Keratinocyte (primary cell): Measurements from ENCODE around the gene MAP3K4. TPM values are rescaled to one million over a fixed set of nuclear protein-coding genes. Genes with fewer than 3 reads are reported as not detected.
"Not testable (repeated sequence)": the region's sequence is repeated elsewhere in the genome, so short reads cannot be mapped to it uniquely, and the experiment has no call there.

Experiments
- DNase-seq: peaks from one replicate; pipeline ENCODE4 v3.0.0-alpha.2; 2011; ENCODE audit warnings: low read depth, missing footprints, low spot score
- FAIRE-seq: peaks from 2 replicates; lab custom pipeline; 2011; peaks lifted over from hg19 to GRCh38; lab: Jason Lieb, UNC
- H2AFZ ChIP-seq: 2 replicates; pipeline ENCODE4 v1.6.0; 2012; ENCODE audit warnings: low read length, control low read depth, inconsistent platforms; ENCODE audit not compliant: control insufficient read depth
- H3K27ac ChIP-seq: 2 replicates; pipeline ENCODE4 v1.5.1; 2011; ENCODE audit warnings: low read length; ENCODE audit not compliant: control insufficient read depth, insufficient read depth
- H3K27me3 ChIP-seq: 3 replicates; pipeline ENCODE4 v1.6.0; 2011; ENCODE audit warnings: low read length; ENCODE audit not compliant: control insufficient read depth, insufficient read depth; ENCODE audit errors: extremely low read depth
- H3K36me3 ChIP-seq, 2 experiments: 2 replicates in 1 of 2; 3 replicates in 1 of 2; pipeline ENCODE4 v1.5.1; 2011; ENCODE audit warnings: low read length in 2 of 2, mild to moderate bottlenecking in 1 of 2; ENCODE audit not compliant: control insufficient read depth in 2 of 2, insufficient read depth in 2 of 2; ENCODE audit errors: extremely low read depth in 1 of 2
- H3K4me1 ChIP-seq: 3 replicates; pipeline ENCODE4 v1.5.1; 2011; ENCODE audit warnings: low read length; ENCODE audit not compliant: control insufficient read depth, insufficient read depth; ENCODE audit errors: extremely low read depth
- H3K4me2 ChIP-seq: 3 replicates; pipeline ENCODE4 v1.6.0; 2011; ENCODE audit warnings: low read depth, low read length; ENCODE audit not compliant: control insufficient read depth, insufficient read depth; ENCODE audit errors: extremely low read depth
- H3K4me3 ChIP-seq, 3 experiments: fragments of 200-600 bp in 1 of 3; sonication (generic) in 1 of 3; 2 replicates in 2 of 3; 3 replicates in 1 of 3; pipeline ENCODE4 v1.5.1; 2011 to 2016; ENCODE audit warnings: low read length in 3 of 3, mild to moderate bottlenecking in 3 of 3, control low read depth in 2 of 3, inconsistent platforms in 1 of 3, low read depth in 1 of 3, mixed read lengths in 1 of 3, mixed run types in 1 of 3, moderate library complexity in 1 of 3; ENCODE audit not compliant: control insufficient read depth in 2 of 3, insufficient read depth in 2 of 3; ENCODE audit errors: extremely low read depth in 1 of 3
- H3K79me2 ChIP-seq: 2 replicates; pipeline ENCODE4 v1.6.0; 2012; ENCODE audit warnings: low read length; ENCODE audit not compliant: control insufficient read depth, insufficient read depth
- H3K9ac ChIP-seq: 3 replicates; pipeline ENCODE4 v1.6.0; 2011; ENCODE audit warnings: low read length; ENCODE audit not compliant: control insufficient read depth, insufficient read depth; ENCODE audit errors: extremely low read depth
- H3K9me1 ChIP-seq: 3 replicates; pipeline ENCODE4 v1.6.0; 2011; ENCODE audit warnings: low read length; ENCODE audit not compliant: control insufficient read depth, insufficient read depth; ENCODE audit errors: extremely low read depth
- H3K9me3 ChIP-seq: 2 replicates; pipeline ENCODE4 v1.5.1; 2012; ENCODE audit warnings: low read depth, low read length; ENCODE audit not compliant: control insufficient read depth
- H4K20me1 ChIP-seq: 3 replicates; pipeline ENCODE4 v1.6.0; 2011; ENCODE audit warnings: low read length; ENCODE audit not compliant: control insufficient read depth, insufficient read depth; ENCODE audit errors: extremely low read depth
- EZH2 ChIP-seq: IDR thresholded peaks from one replicate; pipeline ENCODE4 v1.6.1; 2012; ENCODE audit warnings: inconsistent platforms, mild to moderate bottlenecking, low read length, moderate library complexity
- dilution Hi-C: fragments of 300-500 bp; cut with MboI; formaldehyde crosslinking; loops from one replicate; pipeline ENCODE4 v1.7.0; 2020; ENCODE audit warnings: low sequenced_read_pairs; ENCODE audit not compliant: extremely low pct_ligation_motif_present
- polyA plus RNA-seq, 5 experiments: library from polyadenylated mRNA; depleted of rRNA in 3 of 5; stranded (reverse) in 3 of 5; stranded (forward) in 1 of 5; unstranded in 1 of 5; fragments of >200 nt; gene quantifications; 1 replicate in 1 of 5; 2 replicates in 3 of 5; 3 replicates in 1 of 5; pipeline versions ENCODE4 v1.2.1 to v1.2.3, GENCODE V29; 2011 to 2012; ENCODE audit warnings: missing spikeins in 2 of 5, low read depth in 1 of 5, low replicate concordance in 1 of 5
- TF ChIP-seq, protein P1 (sequence below), 3 experiments: IDR thresholded peaks in 1 of 3; conservative IDR thresholded peaks in 1 of 3; optimal IDR thresholded peaks in 1 of 3; 2 replicates in 2 of 3; 3 replicates in 1 of 3; pipeline versions ENCODE3 to v1.5.1; 2011; ENCODE audit warnings: low read length in 3 of 3, mild to moderate bottlenecking in 3 of 3, moderate library complexity in 2 of 3, control low read depth in 1 of 3, inconsistent platforms in 1 of 3; ENCODE audit not compliant: insufficient read depth in 2 of 3; ENCODE audit errors: extremely low read depth in 1 of 3

Gene MAP3K4
- polyA plus RNA-seq, 1 donor (not counting 4 experiments of a cell fraction or from before 2014, with no cell fraction given): 12.8 TPM

DNA sequence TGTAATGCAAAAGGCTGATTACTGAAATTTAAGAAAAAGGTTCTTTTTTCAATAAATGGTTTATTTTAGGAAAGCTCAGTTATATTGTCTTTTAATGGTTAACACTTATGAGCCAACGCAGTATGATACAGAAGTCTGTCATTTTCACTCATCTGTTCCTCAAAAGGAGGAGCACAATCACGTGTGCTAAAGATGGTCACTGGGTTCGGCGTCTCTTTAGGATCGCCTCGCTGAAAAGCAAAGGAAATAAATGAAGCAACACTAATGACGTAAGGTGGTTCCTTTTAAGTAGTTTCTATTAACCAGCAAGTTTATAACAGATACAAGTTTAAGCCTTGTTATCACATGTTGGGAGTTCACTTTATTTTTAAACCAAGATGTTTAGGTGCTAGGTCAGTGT is 125.7 kb downstream of the MAP3K4 start:
- FAIRE-seq: no peak

DNA sequence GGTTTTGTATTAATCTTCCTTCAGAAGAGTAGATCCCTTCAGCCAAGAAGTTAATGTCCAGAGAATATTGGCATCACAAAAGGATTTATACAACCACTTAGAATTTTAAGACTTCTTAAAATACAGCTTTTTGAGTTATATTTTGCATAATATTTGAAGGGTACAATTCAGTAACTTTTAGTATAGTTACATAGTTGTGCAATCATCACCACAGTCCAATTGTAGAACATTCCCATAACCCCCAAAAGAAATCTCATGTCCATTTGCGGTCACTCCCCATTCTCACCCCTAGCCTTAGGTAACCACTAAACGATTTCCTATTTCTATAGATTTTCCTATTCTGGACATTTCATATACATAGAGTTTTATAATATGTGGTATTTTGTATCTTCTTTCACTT is 126.4 kb downstream of the MAP3K4 start:
- Histone ChIP-seq H3K27ac (no peak overlapping the region), H3K4me3 (no peak overlapping the region), H3K9me3 (no peaks in the 10 kb centered on the region), H3K4me1 (no peaks in the 10 kb centered on the region), H3K9me1 (no peaks in the 10 kb centered on the region), H4K20me1 (no peaks in the 10 kb centered on the region), H3K36me3 (peaks cover 0 to 2% of the 10 kb centered on the region in 2 experiments), H2AFZ (no peak overlapping the region), H3K27me3 (no peaks in the 10 kb centered on the region), H3K9ac (no peak overlapping the region), H3K79me2 (no peaks in the 10 kb centered on the region), H3K4me2 (no peak overlapping the region)
- FAIRE-seq (no peak), DNase-seq (no peak)
- TF ChIP-seq, protein P1, sequence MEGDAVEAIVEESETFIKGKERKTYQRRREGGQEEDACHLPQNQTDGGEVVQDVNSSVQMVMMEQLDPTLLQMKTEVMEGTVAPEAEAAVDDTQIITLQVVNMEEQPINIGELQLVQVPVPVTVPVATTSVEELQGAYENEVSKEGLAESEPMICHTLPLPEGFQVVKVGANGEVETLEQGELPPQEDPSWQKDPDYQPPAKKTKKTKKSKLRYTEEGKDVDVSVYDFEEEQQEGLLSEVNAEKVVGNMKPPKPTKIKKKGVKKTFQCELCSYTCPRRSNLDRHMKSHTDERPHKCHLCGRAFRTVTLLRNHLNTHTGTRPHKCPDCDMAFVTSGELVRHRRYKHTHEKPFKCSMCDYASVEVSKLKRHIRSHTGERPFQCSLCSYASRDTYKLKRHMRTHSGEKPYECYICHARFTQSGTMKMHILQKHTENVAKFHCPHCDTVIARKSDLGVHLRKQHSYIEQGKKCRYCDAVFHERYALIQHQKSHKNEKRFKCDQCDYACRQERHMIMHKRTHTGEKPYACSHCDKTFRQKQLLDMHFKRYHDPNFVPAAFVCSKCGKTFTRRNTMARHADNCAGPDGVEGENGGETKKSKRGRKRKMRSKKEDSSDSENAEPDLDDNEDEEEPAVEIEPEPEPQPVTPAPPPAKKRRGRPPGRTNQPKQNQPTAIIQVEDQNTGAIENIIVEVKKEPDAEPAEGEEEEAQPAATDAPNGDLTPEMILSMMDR (optimal IDR thresholded peaks at IDR 0.05 in 1 of 3, IDR thresholded peaks at IDR 0.05 in 1 of 3, conservative IDR thresholded peaks at IDR 0.05 in 1 of 3; ENCODE audit: extremely low read depth in 1 of 3, insufficient read depth in 2 of 3, low read length in 3 of 3): no peak
- no peak for TF ChIP-seq EZH2
- dilution Hi-C loops: no loop called here

More for the DNA sequence above, 125.7 kb downstream of the MAP3K4 start:
- Histone ChIP-seq H3K9ac (no peak overlapping the region), H3K9me1 (no peaks in the 10 kb centered on the region), H3K4me1 (no peaks in the 10 kb centered on the region), H3K79me2 (no peaks in the 10 kb centered on the region), H3K4me2 (no peak overlapping the region), H3K9me3 (no peaks in the 10 kb centered on the region), H4K20me1 (no peaks in the 10 kb centered on the region), H3K4me3 (no peak overlapping the region), H3K27ac (no peak overlapping the region), H3K36me3 (peaks cover 0 to 4% of the 10 kb centered on the region in 2 experiments), H3K27me3 (no peaks in the 10 kb centered on the region), H2AFZ (no peak overlapping the region)
- dilution Hi-C loops: no loop called here
- TF ChIP-seq EZH2: no peak
- TF ChIP-seq, protein P1 (optimal IDR thresholded peaks at IDR 0.05 in 1 of 3, IDR thresholded peaks at IDR 0.05 in 1 of 3, conservative IDR thresholded peaks at IDR 0.05 in 1 of 3; ENCODE audit: extremely low read depth in 1 of 3, insufficient read depth in 2 of 3, low read length in 3 of 3): no peak
- DNase-seq: no peak

DNA sequence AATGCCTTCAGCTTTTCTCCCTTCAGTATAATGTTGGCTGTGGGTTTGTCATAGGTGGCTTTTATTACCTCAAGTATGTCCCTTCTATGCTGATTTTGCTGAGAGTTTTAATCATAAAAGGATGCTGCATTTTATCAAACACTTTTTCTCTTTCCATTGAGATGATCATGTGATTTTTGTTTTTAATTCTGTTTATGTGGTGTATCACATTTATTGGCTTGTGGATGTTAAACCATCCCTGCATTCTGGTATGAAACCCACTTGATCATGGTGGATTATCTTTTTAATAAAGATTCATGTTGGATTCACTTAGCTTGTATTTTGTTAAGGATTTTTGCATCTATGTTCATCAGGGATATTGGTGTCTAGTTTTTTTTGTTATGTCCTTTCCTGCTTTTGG is 131.8 kb downstream of the MAP3K4 start:
- H3K79me2 ChIP-seq, H3K4me2 ChIP-seq, H3K36me3 ChIP-seq, H3K4me3 ChIP-seq, dilution Hi-C loops, H3K9me1 ChIP-seq, H3K9me3 ChIP-seq, H3K27ac ChIP-seq, H2AFZ ChIP-seq, H3K4me1 ChIP-seq, H4K20me1 ChIP-seq, DNase-seq, H3K9ac ChIP-seq, H3K27me3 ChIP-seq, FAIRE-seq: not testable (repeated sequence)
